Esophagus muscularis mucosa (tissue), 3 donors: ENCODE results near the gene HAUS8.

ENCODE experiments used
- POLR2A ChIP-seq: fragments of 450-650 bp; IDR thresholded peaks from one replicate; pipeline ENCODE4 v1.6.1; 2017; ENCODE audit warnings: antibody characterized with exemption, moderate library complexity, mild to moderate bottlenecking, low read depth
- POLR2AphosphoS5 ChIP-seq, 2 donors: sonication (generic); formaldehyde crosslinking; IDR thresholded peaks; one replicate each; pipeline ENCODE4 v1.6.1; 2017; ENCODE audit warnings: antibody characterized with exemption in 2 of 2
- TF ChIP-seq, protein P1 (sequence below), 3 experiments: fragments of 200-600 bp in 2 of 3; fragments of 450-650 bp in 1 of 3; sonication (generic) in 2 of 3; IDR thresholded peaks; one replicate each; pipeline ENCODE4 v1.5.1; 2017 to 2019; ENCODE audit warnings: antibody characterized with exemption in 3 of 3, mild to moderate bottlenecking in 2 of 3, moderate library complexity in 1 of 3

- TF ChIP-seq POLR2A: no peak
- TF ChIP-seq, protein P1, sequence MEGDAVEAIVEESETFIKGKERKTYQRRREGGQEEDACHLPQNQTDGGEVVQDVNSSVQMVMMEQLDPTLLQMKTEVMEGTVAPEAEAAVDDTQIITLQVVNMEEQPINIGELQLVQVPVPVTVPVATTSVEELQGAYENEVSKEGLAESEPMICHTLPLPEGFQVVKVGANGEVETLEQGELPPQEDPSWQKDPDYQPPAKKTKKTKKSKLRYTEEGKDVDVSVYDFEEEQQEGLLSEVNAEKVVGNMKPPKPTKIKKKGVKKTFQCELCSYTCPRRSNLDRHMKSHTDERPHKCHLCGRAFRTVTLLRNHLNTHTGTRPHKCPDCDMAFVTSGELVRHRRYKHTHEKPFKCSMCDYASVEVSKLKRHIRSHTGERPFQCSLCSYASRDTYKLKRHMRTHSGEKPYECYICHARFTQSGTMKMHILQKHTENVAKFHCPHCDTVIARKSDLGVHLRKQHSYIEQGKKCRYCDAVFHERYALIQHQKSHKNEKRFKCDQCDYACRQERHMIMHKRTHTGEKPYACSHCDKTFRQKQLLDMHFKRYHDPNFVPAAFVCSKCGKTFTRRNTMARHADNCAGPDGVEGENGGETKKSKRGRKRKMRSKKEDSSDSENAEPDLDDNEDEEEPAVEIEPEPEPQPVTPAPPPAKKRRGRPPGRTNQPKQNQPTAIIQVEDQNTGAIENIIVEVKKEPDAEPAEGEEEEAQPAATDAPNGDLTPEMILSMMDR (IDR thresholded peaks at IDR 0.05): no peak
- no peak for TF ChIP-seq POLR2AphosphoS5 (IDR thresholded peaks at IDR 0.05)
Observed at GRCh38 chr19:17001603-17002183, 73.6 kb downstream of the HAUS8 start.
